NB4 (cell line): Measurements from ENCODE around the gene WLS.

Experiments used
- DNase-seq: peaks from one replicate; pipeline ENCODE4 v3.0.0; 2010; ENCODE audit warnings: low read depth
- H3K4me3 ChIP-seq: one replicate; pipeline ENCODE4 v1.5.1; 2011; ENCODE audit warnings: mild to moderate bottlenecking, low read depth, low read length, moderate library complexity
- CTCF ChIP-seq: IDR thresholded peaks from one replicate; pipeline ENCODE4 v1.5.1; 2012; ENCODE audit warnings: low read depth, low read length
- MAX ChIP-seq: IDR thresholded peaks from 2 replicates; pipeline ENCODE4 v1.6.1; 2011; ENCODE audit warnings: low read depth, low read length
- MYC ChIP-seq: IDR thresholded peaks from 2 replicates; pipeline ENCODE4 v1.6.1; 2011; ENCODE audit warnings: low read depth, low read length
- POLR2A ChIP-seq: IDR thresholded peaks from 2 replicates; pipeline ENCODE4 v1.6.1; 2011; ENCODE audit warnings: mild to moderate bottlenecking; ENCODE audit not compliant: insufficient read length; ENCODE audit errors: extremely low read depth

WLS gene

GRCh38 chr1:68201546-68202238, 30.6 kb downstream of the WLS start:
- no peak for DNase-seq
- TF ChIP-seq MYC = no peak
- no peak for TF ChIP-seq POLR2A
- no peak for TF ChIP-seq CTCF
- no peak for TF ChIP-seq MAX
- H3K4me3 ChIP-seq = no peak overlapping the region

GRCh38 chr1:68199603-68200002, 32.7 kb downstream of the WLS start:
- DNase-seq = no peak
- TF ChIP-seq CTCF = no peak
- no peak for TF ChIP-seq MAX
- no peak for TF ChIP-seq MYC
- TF ChIP-seq POLR2A = no peak
- H3K4me3 ChIP-seq = no peak overlapping the region

- TF ChIP-seq MYC (no peak), CTCF (no peak), MAX (no peak), POLR2A (no peak)
- no peak for DNase-seq
- H3K4me3 ChIP-seq = no peak overlapping the region
Observed at GRCh38 chr1:68198752-68199151, 33.6 kb downstream of the WLS start.

- no peak for DNase-seq
- TF ChIP-seq POLR2A = no peak
- TF ChIP-seq MAX = no peak
- H3K4me3 ChIP-seq = no peak overlapping the region
Observed at GRCh38 chr1:68197891-68198290, 34.4 kb downstream of the WLS start.

- no peak for DNase-seq
- H3K4me3 ChIP-seq = no peak overlapping the region
- TF ChIP-seq MAX (no peak), POLR2A (no peak), CTCF (no peak), MYC (no peak)
Observed at GRCh38 chr1:68197461-68197860, 34.9 kb downstream of the WLS start.

- no peak for DNase-seq
- TF ChIP-seq MAX (no peak), MYC (no peak), CTCF (no peak), POLR2A (no peak)
- H3K4me3 ChIP-seq = no peak overlapping the region
Observed at GRCh38 chr1:68196676-68197075, 35.6 kb downstream of the WLS start.
